ENCODE measurements around the gene OR1J4.

DNA sequence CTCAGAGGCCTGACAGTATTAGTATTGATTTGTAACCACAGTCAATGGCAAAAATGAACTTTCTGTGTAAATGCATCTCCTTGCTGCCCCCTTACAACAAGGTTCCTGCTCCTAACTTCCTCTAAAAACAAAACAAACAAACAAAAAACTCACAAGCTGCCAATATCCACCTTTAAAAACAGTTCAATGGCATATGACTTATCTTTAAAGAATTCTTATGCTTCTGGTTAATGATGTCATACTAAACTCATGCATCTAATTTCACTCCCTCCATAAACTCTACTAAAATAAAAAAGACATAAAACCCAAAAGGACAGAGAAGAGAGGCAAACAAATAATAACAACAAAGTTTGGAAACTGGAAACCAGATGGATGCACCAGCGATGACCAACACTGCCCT lies 17.2 kb downstream of the OR1J4 start:
- TF ChIP-seq, protein P1, sequence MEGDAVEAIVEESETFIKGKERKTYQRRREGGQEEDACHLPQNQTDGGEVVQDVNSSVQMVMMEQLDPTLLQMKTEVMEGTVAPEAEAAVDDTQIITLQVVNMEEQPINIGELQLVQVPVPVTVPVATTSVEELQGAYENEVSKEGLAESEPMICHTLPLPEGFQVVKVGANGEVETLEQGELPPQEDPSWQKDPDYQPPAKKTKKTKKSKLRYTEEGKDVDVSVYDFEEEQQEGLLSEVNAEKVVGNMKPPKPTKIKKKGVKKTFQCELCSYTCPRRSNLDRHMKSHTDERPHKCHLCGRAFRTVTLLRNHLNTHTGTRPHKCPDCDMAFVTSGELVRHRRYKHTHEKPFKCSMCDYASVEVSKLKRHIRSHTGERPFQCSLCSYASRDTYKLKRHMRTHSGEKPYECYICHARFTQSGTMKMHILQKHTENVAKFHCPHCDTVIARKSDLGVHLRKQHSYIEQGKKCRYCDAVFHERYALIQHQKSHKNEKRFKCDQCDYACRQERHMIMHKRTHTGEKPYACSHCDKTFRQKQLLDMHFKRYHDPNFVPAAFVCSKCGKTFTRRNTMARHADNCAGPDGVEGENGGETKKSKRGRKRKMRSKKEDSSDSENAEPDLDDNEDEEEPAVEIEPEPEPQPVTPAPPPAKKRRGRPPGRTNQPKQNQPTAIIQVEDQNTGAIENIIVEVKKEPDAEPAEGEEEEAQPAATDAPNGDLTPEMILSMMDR (IDR thresholded peaks at IDR 0.05): no peak
- TF ChIP-seq POLR2A (IDR thresholded peaks at IDR 0.05): no peak
- no peak for TF ChIP-seq POLR2AphosphoS5 (IDR thresholded peaks at IDR 0.05)
- TF ChIP-seq EP300 (IDR thresholded peaks at IDR 0.05): no peak

All from stomach (tissue), 4 donors.